Fibroblast of the aortic adventitia (primary cell): ENCODE data around the gene BRPF3. TPM values are rescaled to one million over a fixed set of nuclear protein-coding genes. Genes with fewer than 3 reads are reported as not detected.

Source experiments
- DNase-seq: peaks from one replicate; pipeline ENCODE4 v3.0.0-alpha.2; 2010; ENCODE audit warnings: low read depth
- H3K4me3 ChIP-seq: 2 replicates; pipeline ENCODE4 v1.5.1; 2011; ENCODE audit warnings: low read depth, mild to moderate bottlenecking, control low read depth, low read length, moderate library complexity
- total RNA-seq: library from RNA; depleted of rRNA; stranded (reverse); fragments of >200 nt; gene quantifications from 2 replicates; pipeline ENCODE4 v1.2.3, GENCODE V29; 2012; ENCODE audit warnings: low replicate concordance
- TF ChIP-seq, protein P1 (sequence below): IDR thresholded peaks from 2 replicates; pipeline ENCODE4 v1.5.1; 2011; ENCODE audit warnings: mild to moderate bottlenecking, low read length, control low read depth, inconsistent platforms; ENCODE audit not compliant: insufficient read depth

Gene BRPF3
- total RNA-seq, 1 donor, result 19.1 TPM

DNA sequence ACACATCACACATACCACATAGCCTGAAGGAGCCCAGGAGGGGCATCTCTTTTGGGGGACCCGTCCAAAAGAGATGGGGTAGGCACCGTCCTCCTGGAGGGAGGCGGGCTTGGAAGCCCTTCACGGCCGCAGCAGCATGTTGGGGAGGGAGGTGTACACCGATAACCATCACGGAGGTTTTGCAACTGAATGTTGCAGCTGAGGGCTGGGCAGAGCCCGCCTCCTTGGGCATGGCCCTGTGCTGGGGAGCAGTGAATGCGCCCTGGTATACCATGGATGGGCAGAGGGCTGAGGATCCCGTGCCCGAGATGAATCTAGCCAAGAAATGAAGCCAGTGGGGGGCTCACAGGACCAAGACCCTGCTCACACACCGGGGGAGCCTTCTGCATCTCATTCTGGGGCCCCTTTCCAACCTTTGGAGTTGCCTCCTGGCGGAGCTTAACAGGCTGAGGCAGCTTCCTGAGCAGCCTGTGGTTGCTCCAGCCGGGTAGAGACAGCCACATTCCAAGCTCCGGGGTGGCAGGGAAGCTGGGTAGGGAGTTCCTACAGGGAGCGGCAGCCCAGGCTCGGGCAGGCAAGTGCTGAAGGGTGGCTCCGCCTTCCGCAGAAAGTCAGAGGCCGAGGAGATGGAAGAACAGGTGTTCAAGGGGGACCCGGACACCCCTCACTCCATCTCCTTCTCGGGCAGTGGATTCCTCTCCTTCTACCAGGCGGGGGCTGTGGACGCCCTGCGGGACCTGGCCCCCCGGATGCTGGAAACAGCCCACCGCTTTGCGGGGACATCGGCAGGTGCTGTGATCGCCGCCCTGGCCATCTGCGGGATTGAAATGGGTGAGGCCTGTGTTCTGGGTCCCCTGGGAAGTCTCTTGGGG is 73.5 kb downstream of the BRPF3 start, which contains the start of gene PNPLA1:
Gene PNPLA1 (plus strand): TSS at position 227 of the 872 bp plus-strand sequence. CDS start 400 bp downstream, at position 627.
- TF ChIP-seq, protein P1, sequence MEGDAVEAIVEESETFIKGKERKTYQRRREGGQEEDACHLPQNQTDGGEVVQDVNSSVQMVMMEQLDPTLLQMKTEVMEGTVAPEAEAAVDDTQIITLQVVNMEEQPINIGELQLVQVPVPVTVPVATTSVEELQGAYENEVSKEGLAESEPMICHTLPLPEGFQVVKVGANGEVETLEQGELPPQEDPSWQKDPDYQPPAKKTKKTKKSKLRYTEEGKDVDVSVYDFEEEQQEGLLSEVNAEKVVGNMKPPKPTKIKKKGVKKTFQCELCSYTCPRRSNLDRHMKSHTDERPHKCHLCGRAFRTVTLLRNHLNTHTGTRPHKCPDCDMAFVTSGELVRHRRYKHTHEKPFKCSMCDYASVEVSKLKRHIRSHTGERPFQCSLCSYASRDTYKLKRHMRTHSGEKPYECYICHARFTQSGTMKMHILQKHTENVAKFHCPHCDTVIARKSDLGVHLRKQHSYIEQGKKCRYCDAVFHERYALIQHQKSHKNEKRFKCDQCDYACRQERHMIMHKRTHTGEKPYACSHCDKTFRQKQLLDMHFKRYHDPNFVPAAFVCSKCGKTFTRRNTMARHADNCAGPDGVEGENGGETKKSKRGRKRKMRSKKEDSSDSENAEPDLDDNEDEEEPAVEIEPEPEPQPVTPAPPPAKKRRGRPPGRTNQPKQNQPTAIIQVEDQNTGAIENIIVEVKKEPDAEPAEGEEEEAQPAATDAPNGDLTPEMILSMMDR, result no peak
- DNase-seq, result no peak
- no peak within 1 kb of the TSS for H3K4me3 ChIP-seq

DNA sequence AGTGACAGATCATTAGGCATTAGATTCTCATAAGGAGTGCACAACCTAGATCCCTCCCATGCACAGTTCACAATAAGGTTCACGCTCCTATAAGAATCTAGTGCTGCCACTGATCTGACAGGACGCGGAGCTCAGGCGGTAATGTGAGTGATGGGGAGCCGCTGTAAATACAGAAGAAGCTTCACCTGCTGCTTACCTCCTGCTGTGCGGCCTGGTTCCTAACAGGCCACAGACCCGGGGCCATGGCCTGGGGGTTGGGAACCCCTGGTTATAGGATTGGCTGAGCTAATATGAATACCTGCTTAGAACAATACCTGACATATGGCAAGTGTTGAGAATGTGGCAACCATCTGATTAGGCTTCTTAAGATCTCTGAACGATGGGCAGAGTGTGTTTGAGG is 75.7 kb downstream of the BRPF3 start:
- no peak overlapping the region for H3K4me3 ChIP-seq
- TF ChIP-seq, protein P1, result no peak
- no peak for DNase-seq

DNA sequence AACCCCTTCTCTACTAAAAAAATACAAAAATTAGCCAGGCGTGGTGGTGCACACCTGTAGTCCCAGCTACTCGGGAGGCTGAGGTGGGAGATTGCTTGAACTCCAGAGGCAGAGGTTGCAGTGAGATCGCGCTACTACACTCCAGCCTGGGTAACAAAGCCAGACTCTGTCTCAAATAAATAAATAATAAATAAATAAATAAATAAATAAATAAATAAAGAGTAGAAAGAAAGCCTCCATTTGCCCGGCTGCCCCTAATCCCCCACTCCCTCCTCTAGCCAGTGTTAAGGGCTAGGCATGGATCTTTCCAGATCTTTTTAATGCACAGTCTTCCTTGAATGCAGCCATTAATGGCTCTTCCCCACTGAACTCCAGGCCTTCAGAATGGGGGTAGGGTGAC is 76.5 kb downstream of the BRPF3 start:
- no peak for DNase-seq
- H3K4me3 ChIP-seq, result no peak overlapping the region
- TF ChIP-seq, protein P1, result no peak

DNA sequence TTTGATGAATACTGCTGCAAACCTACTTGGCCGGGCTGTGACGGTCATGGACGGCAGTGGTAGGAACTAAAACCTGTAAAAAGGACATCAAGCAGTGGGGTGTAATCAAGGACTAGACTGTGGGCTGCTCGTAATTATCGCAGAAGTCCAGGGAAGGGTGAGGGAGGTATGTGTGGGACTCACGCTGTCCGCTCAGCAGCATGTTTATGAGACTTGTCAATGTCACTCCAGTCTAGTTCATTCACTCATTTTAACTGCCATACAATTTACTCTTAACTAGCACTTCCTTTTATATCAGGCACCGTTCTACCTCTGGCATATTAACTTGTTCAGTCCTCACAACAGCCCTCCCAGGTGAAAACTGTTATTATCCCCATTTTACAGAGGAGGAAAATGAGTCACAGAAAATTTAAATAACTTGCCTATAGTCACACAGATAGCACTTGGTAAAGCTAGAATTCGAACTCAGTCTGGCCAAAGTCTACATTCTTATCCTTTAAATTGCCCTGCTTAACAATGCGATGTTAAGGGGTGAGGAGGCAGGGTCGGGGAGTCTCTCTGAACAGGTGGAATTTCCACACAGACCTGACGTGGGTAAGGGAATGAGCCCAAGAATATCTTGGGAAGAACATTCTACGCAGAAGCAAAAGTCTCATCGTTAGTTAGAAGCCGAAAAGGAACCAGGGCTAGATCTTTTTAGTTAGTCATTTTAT is 77.4 kb downstream of the BRPF3 start:
- no peak overlapping the region for H3K4me3 ChIP-seq
- DNase-seq, result no peak
- TF ChIP-seq, protein P1, result no peak

DNA sequence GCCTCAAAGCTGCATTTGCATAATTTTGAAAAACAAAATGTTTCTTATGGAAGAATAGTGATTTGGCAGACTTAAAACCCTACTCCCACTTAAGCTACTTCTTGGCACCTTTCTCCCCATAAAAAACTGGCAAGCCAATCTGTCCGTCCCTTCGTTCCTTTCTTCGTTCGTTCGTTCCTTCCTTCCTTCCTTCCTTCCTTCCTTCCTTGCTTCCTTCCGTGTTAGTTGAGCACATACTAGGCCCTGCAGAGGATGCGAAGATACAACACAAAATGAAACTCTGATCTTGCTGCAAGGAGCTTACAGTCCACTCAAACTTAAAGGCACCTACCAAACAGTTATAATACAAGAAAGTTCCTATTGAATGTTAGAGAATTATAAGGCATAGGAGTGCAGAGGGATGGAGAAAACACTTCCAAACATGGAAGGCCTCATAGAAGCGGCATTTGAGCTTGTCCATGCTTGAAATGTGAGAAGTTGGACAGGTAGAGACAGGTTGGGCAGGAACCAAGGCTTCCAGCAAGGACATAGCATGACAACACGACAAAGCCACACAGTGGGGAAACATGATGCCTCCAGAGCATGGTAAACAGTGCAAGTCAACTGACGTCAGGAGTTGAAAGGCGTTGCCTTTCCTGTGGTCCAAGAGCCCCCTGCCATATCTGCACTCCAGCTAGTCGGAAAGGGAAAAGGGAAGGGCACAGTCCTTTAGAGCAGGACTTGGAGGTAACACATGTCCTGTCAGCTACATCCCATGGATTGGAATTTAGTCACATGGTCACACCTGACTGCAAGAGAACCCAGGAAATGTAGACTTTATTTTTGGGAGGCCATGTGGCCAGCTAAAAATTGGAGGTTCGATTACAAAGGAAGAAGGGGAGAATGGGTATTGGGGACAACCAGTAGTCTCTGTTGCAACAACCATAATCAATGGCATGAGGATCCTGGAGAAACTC is 80.3 kb downstream of the BRPF3 start:
- no peak for DNase-seq
- H3K4me3 ChIP-seq, result no peak overlapping the region
- TF ChIP-seq, protein P1, result no peak

DNA sequence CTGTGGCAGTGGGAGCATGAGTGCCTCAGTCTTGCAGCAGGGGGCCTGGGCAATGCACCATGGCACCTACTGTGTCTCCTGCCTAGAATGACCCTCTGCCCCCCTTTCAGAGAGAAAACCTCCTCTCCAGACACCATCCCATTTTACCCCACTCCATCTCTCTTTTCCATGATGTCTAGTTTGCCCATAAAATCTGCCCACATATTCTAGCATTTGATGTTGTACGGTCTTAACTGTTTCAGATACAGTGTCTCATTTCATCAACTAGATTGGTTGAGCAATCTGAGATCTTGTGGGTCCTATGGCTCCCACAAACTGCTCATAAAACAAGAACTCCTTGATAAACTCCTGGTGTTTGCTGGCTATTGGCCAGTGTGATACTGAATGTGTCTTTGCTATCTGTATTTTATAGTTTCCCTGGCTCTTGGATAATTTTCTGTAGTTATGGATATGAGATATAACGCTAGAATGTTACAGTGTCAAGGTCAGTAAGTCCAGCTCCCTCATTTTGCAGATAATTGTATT is 81.5 kb downstream of the BRPF3 start:
- TF ChIP-seq, protein P1, result no peak
- DNase-seq, result no peak
- no peak overlapping the region for H3K4me3 ChIP-seq
